ENCODE measurements around the gene CHSY1. TPM values are rescaled to one million over a fixed set of nuclear protein-coding genes. Genes with fewer than 3 reads are reported as not detected.
A peak's percentile ranks its signal among the peaks of the same experiment; 100 is the strongest.

Gene CHSY1
- total and polyA plus RNA-seq, 2 of the 13 experiments (the other 11 are each of a cell fraction or from before 2014, with no cell fraction given) = 13.3 to 13.7 TPM

DNA sequence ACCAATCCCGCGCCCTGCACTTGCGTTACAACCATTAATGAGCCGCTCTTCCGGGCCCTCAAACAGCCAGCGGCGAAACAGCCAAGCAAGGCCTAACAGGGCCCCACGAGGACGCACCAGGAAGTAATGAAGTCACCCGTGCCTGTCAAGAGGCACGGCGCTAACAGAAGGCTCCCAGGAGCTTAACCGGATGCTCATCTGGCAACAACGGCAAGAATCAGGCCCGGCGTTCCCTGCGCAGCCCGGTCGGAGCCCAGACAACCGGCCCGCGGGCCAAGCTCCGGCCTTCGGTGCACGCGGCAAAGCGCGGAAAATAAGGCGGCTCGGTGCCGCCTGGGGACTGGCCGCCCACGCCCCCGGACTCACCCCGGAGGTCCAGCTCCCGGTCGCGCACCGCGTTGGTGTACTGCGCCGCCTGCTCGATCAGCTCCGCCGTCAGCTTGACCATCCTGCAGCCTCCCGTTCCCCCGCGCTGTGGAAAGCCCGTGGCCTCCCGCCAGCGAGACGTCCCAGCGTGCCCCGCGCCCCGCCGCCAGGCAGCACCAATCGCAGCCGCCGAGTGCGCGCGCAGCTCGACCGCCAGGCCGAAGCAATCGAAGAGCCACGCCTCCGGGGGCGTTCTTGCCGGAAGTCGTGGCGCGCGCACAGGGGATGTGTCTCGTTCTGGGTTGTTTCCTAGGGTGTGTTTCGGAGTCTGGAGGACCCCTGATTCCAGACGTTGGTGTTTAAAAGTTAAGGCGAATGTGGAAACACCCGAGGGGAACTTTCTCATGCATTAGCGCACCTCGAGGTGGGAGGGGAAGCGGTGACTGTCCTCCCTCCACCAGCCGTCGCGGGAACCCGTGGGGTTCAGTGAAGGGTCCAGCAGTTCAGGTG lies 43.1 kb upstream of the CHSY1 start, which contains the start of gene SNRPA1 (continued):
- TF ChIP-seq TBL1XR1 (IDR thresholded peaks at IDR 0.05; ENCODE audit: borderline replicate concordance, low read length, partially characterized antibody) (no peak), ZC3H4 (CRISPR knock-in tag; IDR thresholded peaks at IDR 0.05; ENCODE audit: borderline replicate concordance) (no peak), DNMT1 (CRISPR knock-in tag; IDR thresholded peaks at IDR 0.05) (peak; percentile 91), SP4 (CRISPR knock-in tag; IDR thresholded peaks at IDR 0.05) (peak; percentile 96), SP140L (CRISPR knock-in tag; IDR thresholded peaks at IDR 0.05; ENCODE audit: borderline replicate concordance) (no peak; the same call in 1 of the 2 replicates), ZNF362 (CRISPR knock-in tag; IDR thresholded peaks at IDR 0.05; ENCODE audit: borderline replicate concordance) (peak; percentile 62; the same call in 1 of the 2 replicates), ZBTB8A (CRISPR knock-in tag; IDR thresholded peaks at IDR 0.05; ENCODE audit: borderline replicate concordance, low read depth) (peak; percentile 87; the same call in 1 of the 2 replicates), ZNF234 (CRISPR knock-in tag; conservative IDR thresholded peaks at IDR 0.05) (peak; percentile 80)

GRCh38 chr15:101293122-101293521 lies 41.3 kb upstream of the CHSY1 start:
- peak overlapping the region; percentile 95 for H3K9ac ChIP-seq (ENCODE audit: insufficient read depth, low read depth, low read length)

More at GRCh38 chr15:101293122-101293521, 41.3 kb upstream of the CHSY1 start:
- Histone ChIP-seq H3K4me2 (ENCODE audit: low read depth, low read length) (peak overlapping the region; percentile 95), H3K27ac (ENCODE audit: extremely low read length, insufficient read depth, low read length) (peak overlapping the region; percentile 85), H3K27me3 (ENCODE audit: control insufficient read depth in 1 of 2, insufficient read depth in 2 of 2, low read length in 2 of 2) (no peaks in the 10 kb centered on the region; a peak in 1 of 5 replicates), H3K4me3 (replicated peaks in 1 of 3; ENCODE audit: insufficient read depth in 1 of 3, low read depth in 2 of 3, low read length in 3 of 3) (peak overlapping the region; percentile 66 to 90 (median 77)), H3K36me3 (replicated peaks in 1 of 2; ENCODE audit: control insufficient read depth in 1 of 2, insufficient read depth in 2 of 2, low read length in 2 of 2) (peaks cover 4 to 17% of the 10 kb centered on the region in 2 experiments; a peak in 3 of 5 replicates), H3K79me2 (ENCODE audit: insufficient read depth, low read length) (peaks cover 73% of the 10 kb centered on the region), H3K4me1 (ENCODE audit: insufficient read depth, low read length) (peaks cover 34% of the 10 kb centered on the region), H2AFZ (ENCODE audit: low read length) (no peak overlapping the region), H4K20me1 (ENCODE audit: insufficient read depth, low read length) (peaks cover 36% of the 10 kb centered on the region), H3K9me3 (ENCODE audit: low read length) (no peaks in the 10 kb centered on the region)
- ChIA-PET CTCF (ENCODE audit: low intra/inter-chr PET ratio, low total read pairs) (no interaction called here), POLR2A (no interaction called here)
- WGBS (ENCODE audit: low lambda C conversion rate) = 54% methylated on average over 8 of the region's 10 CpGs
- FAIRE-seq (no peak), ATAC-seq (no peak), DNase-seq (ENCODE audit: low spot score) (no peak)
- in situ Hi-C loops (cut with HindIII; ENCODE audit: extremely low pct_ligation_motif_present, low pct_unique_long_range_greater_than_20kb) (loop anchor here (10.0 kb wide), 1 partner anchor 202 kb away; no protein-coding TSS in a partner anchor), intact Hi-C loops (cut with micrococcal nuclease; ENCODE audit: unreplicated experiment) (loop anchor here (5.0 kb wide), 1 partner anchor 359 kb away; the partner anchor contains the start of gene TM2D3)
- no TSS peak for BruUV-seq (replicated peaks)
- TF ChIP-seq ZBTB38 (CRISPR knock-in tag; IDR thresholded peaks at IDR 0.05) = peak; percentile 47; the same call in 1 of the 2 replicates
- no peak for TF ChIP-seq NR0B2 (CRISPR knock-in tag; IDR thresholded peaks at IDR 0.05)
- 0 out of 2 replicates have a peak, but pooled peaks have one; percentile 12 for TF ChIP-seq RBFOX2 (IDR thresholded peaks at IDR 0.05; ENCODE audit: low read depth, low read length)
- no peak for TF ChIP-seq ZNF773 (CRISPR knock-in tag; IDR thresholded peaks at IDR 0.05; ENCODE audit: borderline replicate concordance)

Data from HepG2 (cell line).